Duodenal mucosa (tissue), 2 donors: ENCODE data around the gene KLRB1.
"Not testable (repeated sequence)": the region's sequence is repeated elsewhere in the genome, so short reads cannot be mapped to it uniquely, and the experiment has no call there.

Source experiments
- H3K27ac ChIP-seq: one replicate; pipeline ENCODE4 v1.7.0; 2013; ENCODE audit warnings: low read depth, low read length
- H3K27me3 ChIP-seq, 2 donors: one replicate each; pipeline ENCODE4 v1.7.0; 2013; ENCODE audit warnings: low read length in 2 of 2, control low read depth in 1 of 2; ENCODE audit not compliant: insufficient read depth in 2 of 2, control insufficient read depth in 1 of 2
- H3K36me3 ChIP-seq, 2 donors: one replicate each; pipeline ENCODE4 v1.7.0; 2013; ENCODE audit warnings: low read length in 2 of 2, control low read depth in 1 of 2; ENCODE audit not compliant: insufficient read depth in 2 of 2, control insufficient read depth in 1 of 2
- H3K4me1 ChIP-seq, 2 donors: one replicate each; pipeline ENCODE4 v1.7.0; 2013; ENCODE audit warnings: low read length in 2 of 2, control low read depth in 1 of 2; ENCODE audit not compliant: insufficient read depth in 2 of 2, control insufficient read depth in 1 of 2
- H3K4me3 ChIP-seq, 2 donors: one replicate each; pipeline ENCODE4 v1.7.0; 2013; ENCODE audit warnings: low read length in 2 of 2, low read depth in 1 of 2
- H3K9ac ChIP-seq, 2 donors: one replicate each; pipeline ENCODE4 v1.7.0; 2013; ENCODE audit warnings: low read length in 2 of 2, low read depth in 1 of 2
- H3K9me3 ChIP-seq, 2 donors: one replicate each; pipeline ENCODE4 v1.7.0; 2013; ENCODE audit warnings: low read length in 2 of 2, control low read depth in 1 of 2; ENCODE audit not compliant: control insufficient read depth in 1 of 2

KLRB1 gene

GRCh38 chr12:9619411-9620179, 11.9 kb upstream of the KLRB1 start:
- Histone ChIP-seq H3K9me3 (no peaks in the 10 kb centered on the region), H3K36me3 (no peaks in the 10 kb centered on the region), H3K9ac (no peak overlapping the region), H3K27me3 (no peaks in the 10 kb centered on the region), H3K4me1 (no peaks in the 10 kb centered on the region), H3K27ac (no peak overlapping the region), H3K4me3 (no peak overlapping the region)

GRCh38 chr12:9618906-9619305, 11.2 kb upstream of the KLRB1 start:
- H3K9me3 ChIP-seq, H3K4me3 ChIP-seq, H3K4me1 ChIP-seq, H3K27ac ChIP-seq, H3K36me3 ChIP-seq, H3K27me3 ChIP-seq, H3K9ac ChIP-seq: not testable (repeated sequence)

GRCh38 chr12:9617124-9617523, 9.4 kb upstream of the KLRB1 start:
- Histone ChIP-seq H3K9ac (no peak overlapping the region), H3K4me3 (no peak overlapping the region), H3K9me3 (no peaks in the 10 kb centered on the region), H3K27ac (no peak overlapping the region), H3K36me3 (no peaks in the 10 kb centered on the region), H3K27me3 (no peaks in the 10 kb centered on the region), H3K4me1 (no peaks in the 10 kb centered on the region)

GRCh38 chr12:9615420-9616136, 7.9 kb upstream of the KLRB1 start:
- Histone ChIP-seq H3K27me3 (no peaks in the 10 kb centered on the region), H3K4me1 (no peaks in the 10 kb centered on the region), H3K27ac (peak overlapping the region; percentile 21), H3K4me3 (no peak overlapping the region), H3K9me3 (no peaks in the 10 kb centered on the region), H3K9ac (peak overlapping the region in 1 of 2 donors; percentile 6), H3K36me3 (no peaks in the 10 kb centered on the region)

- not testable (repeated sequence) for H3K9me3 ChIP-seq, H3K4me1 ChIP-seq, H3K36me3 ChIP-seq, H3K4me3 ChIP-seq, H3K27ac ChIP-seq, H3K27me3 ChIP-seq, H3K9ac ChIP-seq
Observed at GRCh38 chr12:9610606-9611005, 2.9 kb upstream of the KLRB1 start.

GRCh38 chr12:9606736-9607372, 862 bp downstream of the KLRB1 start:
- no peaks in the 10 kb centered on the region for H3K36me3 ChIP-seq
- no peak overlapping the region for H3K4me3 ChIP-seq
- H3K27me3 ChIP-seq, result no peaks in the 10 kb centered on the region
- no peak overlapping the region for H3K9ac ChIP-seq
- no peak overlapping the region for H3K27ac ChIP-seq
- H3K4me1 ChIP-seq, result no peaks in the 10 kb centered on the region
- no peaks in the 10 kb centered on the region for H3K9me3 ChIP-seq

- Histone ChIP-seq H3K27me3 (no peaks in the 10 kb centered on the region), H3K27ac (no peak overlapping the region), H3K4me3 (no peak overlapping the region), H3K9me3 (no peaks in the 10 kb centered on the region), H3K9ac (no peak overlapping the region), H3K36me3 (no peaks in the 10 kb centered on the region), H3K4me1 (no peaks in the 10 kb centered on the region)
Observed at GRCh38 chr12:9606247-9606646, 1.5 kb downstream of the KLRB1 start.

GRCh38 chr12:9605483-9605882, 2.2 kb downstream of the KLRB1 start:
- Histone ChIP-seq H3K27ac (no peak overlapping the region), H3K4me1 (no peaks in the 10 kb centered on the region), H3K4me3 (no peak overlapping the region), H3K9me3 (no peaks in the 10 kb centered on the region), H3K27me3 (no peaks in the 10 kb centered on the region), H3K36me3 (no peaks in the 10 kb centered on the region), H3K9ac (no peak overlapping the region)

GRCh38 chr12:9604287-9604686, 3.4 kb downstream of the KLRB1 start:
- no peaks in the 10 kb centered on the region for H3K27me3 ChIP-seq
- H3K36me3 ChIP-seq, result no peaks in the 10 kb centered on the region
- no peaks in the 10 kb centered on the region for H3K9me3 ChIP-seq
- H3K4me1 ChIP-seq, result no peaks in the 10 kb centered on the region
- H3K4me3 ChIP-seq, result no peak overlapping the region
- no peak overlapping the region for H3K27ac ChIP-seq
- no peak overlapping the region for H3K9ac ChIP-seq

- H3K36me3 ChIP-seq, H3K9me3 ChIP-seq, H3K27ac ChIP-seq, H3K27me3 ChIP-seq, H3K4me1 ChIP-seq, H3K4me3 ChIP-seq, H3K9ac ChIP-seq: not testable (repeated sequence)
Observed at GRCh38 chr12:9600426-9600825, 7.3 kb downstream of the KLRB1 start.
